HG03159 (cell line): Measurements from ENCODE around the gene PI4KA.

Source experiments
- ATAC-seq: cut with Tn5 transposase; IDR thresholded peaks from one replicate; pipeline ENCODE4 v1.9.1; 2021; ENCODE audit warnings: mild to moderate bottlenecking, moderate library complexity; ENCODE audit not compliant: unreplicated experiment

PI4KA gene

GRCh38 chr22:20818471-20818870 lies 40.1 kb downstream of the PI4KA start:
- ATAC-seq: no peak

- no peak for ATAC-seq
Observed at GRCh38 chr22:20816559-20816958, 42.1 kb downstream of the PI4KA start.

- ATAC-seq: no peak
Observed at GRCh38 chr22:20815477-20816050, 43.0 kb downstream of the PI4KA start.

GRCh38 chr22:20814221-20814808 lies 44.3 kb downstream of the PI4KA start:
- ATAC-seq: no peak

- ATAC-seq: no peak
Observed at GRCh38 chr22:20813056-20813455, 45.6 kb downstream of the PI4KA start.

- no peak for ATAC-seq
Observed at GRCh38 chr22:20811971-20812660, 46.5 kb downstream of the PI4KA start.

GRCh38 chr22:20811171-20811570 lies 47.4 kb downstream of the PI4KA start:
- ATAC-seq: no peak

GRCh38 chr22:20810645-20811044 lies 48.0 kb downstream of the PI4KA start:
- no peak for ATAC-seq

- ATAC-seq: no peak
Observed at GRCh38 chr22:20809538-20810185, 48.9 kb downstream of the PI4KA start.

- no peak for ATAC-seq
Observed at GRCh38 chr22:20808844-20809243, 49.8 kb downstream of the PI4KA start.

GRCh38 chr22:20807315-20807752 lies 51.3 kb downstream of the PI4KA start:
- ATAC-seq: no peak

- ATAC-seq: no peak
Observed at GRCh38 chr22:20805972-20806471, 52.6 kb downstream of the PI4KA start.

GRCh38 chr22:20804650-20805049 lies 54.0 kb downstream of the PI4KA start:
- no peak for ATAC-seq

GRCh38 chr22:20803696-20804324 lies 54.8 kb downstream of the PI4KA start:
- ATAC-seq: no peak

GRCh38 chr22:20802922-20803553 lies 55.6 kb downstream of the PI4KA start:
- no peak for ATAC-seq

- no peak for ATAC-seq
Observed at GRCh38 chr22:20802452-20802851, 56.2 kb downstream of the PI4KA start.

- no peak for ATAC-seq
Observed at GRCh38 chr22:20799449-20799848, 59.2 kb downstream of the PI4KA start.

- ATAC-seq: no peak
Observed at GRCh38 chr22:20798974-20799373, 59.6 kb downstream of the PI4KA start.

GRCh38 chr22:20798218-20798617 lies 60.4 kb downstream of the PI4KA start:
- ATAC-seq: no peak

- no peak for ATAC-seq
Observed at GRCh38 chr22:20796731-20797130, 61.9 kb downstream of the PI4KA start.
